GM18907 (cell line): ENCODE measurements around the gene MAP4K2.

ENCODE experiments used
- ATAC-seq: cut with Tn5 transposase; IDR thresholded peaks from one replicate; pipeline ENCODE4 v1.9.1; 2021; ENCODE audit warnings: mild to moderate bottlenecking, moderate library complexity; ENCODE audit not compliant: unreplicated experiment

The MAP4K2 gene

GRCh38 chr11:64742889-64743590, 60.0 kb downstream of the MAP4K2 start:
- ATAC-seq = no peak

DNA sequence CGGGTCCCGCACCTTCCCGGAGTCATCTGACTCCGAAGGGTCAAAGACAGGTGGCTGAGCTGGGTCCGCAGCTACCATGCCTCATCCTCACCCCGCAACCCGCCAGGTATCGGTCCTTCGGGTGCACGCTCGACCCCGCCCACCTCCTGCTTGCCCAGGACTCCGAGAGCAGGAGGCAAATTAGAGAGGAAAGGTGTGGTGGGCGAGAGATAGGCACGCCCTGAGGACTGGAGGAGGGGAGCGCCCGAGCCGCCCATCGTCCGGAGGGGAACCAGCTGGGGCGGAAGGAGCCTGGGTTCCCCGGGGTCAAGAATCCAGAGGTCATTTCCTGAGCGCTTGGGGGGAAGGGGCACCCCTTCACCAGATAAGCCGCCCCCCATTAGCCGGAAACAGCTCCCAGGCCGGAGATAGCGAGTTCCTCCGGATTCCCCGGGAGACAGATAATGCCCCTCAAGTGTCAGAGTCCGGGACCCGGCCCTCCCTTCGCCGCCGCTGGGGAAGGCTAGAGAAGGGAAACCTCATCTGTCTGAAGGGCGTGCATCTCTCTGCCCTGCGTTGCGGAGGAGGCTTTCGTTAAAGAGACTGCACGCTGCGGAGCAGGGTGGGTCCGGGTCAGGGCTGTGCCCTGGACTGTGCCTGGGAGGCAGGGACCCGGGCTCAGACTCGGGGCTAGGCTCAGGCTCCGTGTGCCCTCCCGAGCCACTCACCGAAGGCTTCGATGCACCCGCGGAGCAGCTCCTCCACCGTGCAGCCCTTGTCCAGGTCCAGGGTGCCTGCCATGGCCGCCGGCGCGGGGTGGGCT, 60.7 kb downstream of the MAP4K2 start:
- ATAC-seq = no peak

DNA sequence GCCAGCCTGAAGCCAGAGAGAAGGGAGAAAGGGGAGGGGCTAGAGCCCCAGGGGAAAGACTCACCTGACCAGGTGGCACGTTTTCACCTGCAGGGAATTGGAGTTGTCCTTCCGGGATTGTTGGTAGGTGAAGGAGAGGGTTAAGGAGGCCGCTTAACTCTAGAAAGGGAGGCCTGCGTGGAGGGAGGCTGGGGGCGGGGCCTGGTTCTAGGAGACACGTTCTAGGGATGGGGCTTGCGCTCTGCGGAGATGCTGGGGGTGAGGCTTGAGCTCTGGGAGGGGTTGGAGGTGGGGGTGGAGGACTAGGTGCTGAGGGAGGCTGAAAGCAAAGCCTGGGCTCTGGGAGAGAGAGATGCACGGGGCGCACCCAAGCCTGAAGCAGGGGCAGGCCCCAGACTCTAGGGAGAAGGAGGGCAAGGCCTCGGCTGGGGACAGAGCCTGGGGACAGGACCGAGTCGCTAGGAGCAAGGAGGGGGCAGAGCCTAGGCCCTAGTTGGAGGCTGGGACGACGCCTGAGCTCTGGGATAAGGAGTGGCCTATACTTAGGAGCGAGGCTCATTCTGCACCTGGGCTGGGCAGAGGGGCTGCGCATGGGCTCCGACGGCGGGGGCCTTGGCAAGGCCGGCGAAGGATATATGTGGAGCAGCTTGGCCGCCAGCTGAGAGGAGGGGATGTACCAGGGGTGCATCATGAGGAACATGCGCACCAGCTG, 61.5 kb downstream of the MAP4K2 start:
- no peak for ATAC-seq

- no peak for ATAC-seq
Measured at GRCh38 chr11:64739871-64740270, 63.1 kb downstream of the MAP4K2 start.

DNA sequence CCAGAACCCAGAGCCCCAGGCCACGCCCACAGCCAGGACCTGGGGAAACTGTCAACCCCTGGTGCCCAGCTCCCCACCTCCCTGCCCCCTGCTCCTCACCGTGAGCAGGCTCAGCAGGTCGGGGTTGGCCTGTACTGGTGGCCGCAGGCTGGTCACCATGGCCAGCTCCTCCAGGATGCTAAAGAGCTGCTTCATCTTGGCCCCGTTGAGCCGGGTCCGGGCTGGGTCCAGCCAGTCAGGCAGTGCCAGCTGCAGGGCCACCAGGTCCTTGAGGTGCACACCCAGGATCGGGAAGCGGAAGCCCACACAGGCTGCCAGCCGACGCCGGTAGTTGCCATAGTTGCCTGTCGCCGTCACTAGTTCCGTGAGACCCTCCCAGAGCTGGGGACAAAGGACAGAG, 66.4 kb downstream of the MAP4K2 start:
- no peak for ATAC-seq

DNA sequence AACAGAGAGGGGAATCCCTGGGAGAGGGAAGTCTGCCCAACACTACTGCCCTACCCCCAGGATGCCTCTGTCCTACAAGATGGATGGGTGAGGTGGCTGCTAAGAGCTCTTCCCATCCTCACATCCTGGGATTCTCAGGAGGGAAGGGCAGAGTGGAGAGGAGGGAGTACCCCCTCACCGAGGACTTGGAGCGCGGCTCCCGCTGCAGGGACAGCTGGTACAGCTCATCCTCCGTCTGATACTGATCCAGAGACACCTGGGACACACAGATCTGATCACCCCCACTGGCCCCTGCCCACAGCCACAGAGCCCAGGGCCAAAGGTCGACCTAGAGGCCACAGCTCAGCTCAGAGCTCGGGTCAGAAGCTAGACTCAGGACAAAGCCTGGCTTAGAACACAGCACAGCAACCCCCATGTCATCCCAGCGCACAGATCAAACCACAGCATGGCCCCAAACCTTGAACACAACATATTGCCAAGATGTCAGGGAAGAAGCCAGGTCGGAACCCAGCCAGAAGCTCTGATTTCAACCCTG, 67.2 kb downstream of the MAP4K2 start:
- ATAC-seq = no peak
